GM19239 (cell line): Measurements from ENCODE around the gene USP6NL.

Source experiments
- DNase-seq: peaks from one replicate; pipeline ENCODE4 v3.0.0; 2011; ENCODE audit warnings: low spot score; ENCODE audit not compliant: insufficient read length
- FAIRE-seq: peaks from 2 replicates; lab custom pipeline; 2011; peaks lifted over from hg19 to GRCh38; lab: Jason Lieb, UNC

USP6NL gene

DNA sequence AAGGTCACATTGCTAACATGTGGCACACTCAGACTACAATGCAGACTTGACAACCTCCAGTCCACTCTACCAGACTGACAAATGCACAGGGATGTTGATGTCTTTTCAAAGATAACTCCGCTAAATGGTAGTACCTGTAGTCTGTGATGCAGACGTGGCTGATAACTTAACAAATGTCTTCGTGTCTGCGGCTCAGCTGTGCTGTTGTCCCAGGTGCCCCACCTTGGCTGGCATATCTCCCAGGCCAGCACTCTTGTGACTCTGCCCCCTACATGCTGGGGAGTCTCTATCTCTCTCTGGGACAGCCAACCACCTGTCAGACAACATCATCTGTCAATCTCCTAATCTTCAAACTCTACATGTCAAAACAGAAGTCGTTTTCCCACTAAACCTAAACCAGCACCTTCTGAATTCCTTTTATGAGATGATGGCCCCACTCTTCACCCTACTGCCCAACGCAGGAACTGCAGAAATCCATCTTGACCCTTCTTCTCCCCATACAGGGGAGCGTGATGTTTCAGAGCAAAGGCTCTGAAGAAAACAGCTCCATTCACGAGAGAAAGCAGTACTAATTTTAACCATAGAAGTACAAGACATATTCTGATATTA, 156.4 kb downstream of the USP6NL start:
- DNase-seq (no peak), FAIRE-seq (no peak)

GRCh38 chr10:11454160-11454559, 157.3 kb downstream of the USP6NL start:
- FAIRE-seq: no peak
- DNase-seq: no peak

DNA sequence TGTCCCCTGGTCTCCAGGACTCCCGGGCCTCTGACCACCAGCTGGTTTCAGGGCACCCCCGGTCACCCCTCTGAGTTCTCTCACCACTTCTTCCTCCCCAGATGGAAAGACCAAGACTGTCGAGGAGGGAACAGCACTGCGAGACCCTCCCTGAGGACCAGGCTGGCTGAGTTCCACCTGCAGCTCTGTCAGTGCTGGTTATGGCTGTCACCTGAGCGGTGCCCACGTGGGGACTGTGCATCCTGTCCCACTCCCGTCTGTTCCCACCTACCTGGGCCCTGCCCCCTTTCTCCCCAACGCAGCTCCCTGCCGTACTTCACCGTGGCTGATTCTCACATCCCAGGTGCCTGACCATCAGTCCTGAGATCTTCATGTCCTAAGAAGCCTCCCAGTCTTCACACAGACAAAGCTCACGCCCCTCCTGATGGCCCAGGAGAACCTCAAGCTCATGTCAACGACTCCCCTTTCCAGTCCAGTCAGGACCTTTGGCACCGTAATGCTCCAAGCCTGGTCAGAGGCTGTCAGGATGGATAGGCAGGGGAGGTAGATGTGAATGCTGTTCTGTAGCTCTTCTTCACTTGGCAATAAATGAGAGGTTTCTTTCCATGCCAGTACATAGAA, 159.7 kb downstream of the USP6NL start:
- FAIRE-seq (no peak), DNase-seq (no peak)

DNA sequence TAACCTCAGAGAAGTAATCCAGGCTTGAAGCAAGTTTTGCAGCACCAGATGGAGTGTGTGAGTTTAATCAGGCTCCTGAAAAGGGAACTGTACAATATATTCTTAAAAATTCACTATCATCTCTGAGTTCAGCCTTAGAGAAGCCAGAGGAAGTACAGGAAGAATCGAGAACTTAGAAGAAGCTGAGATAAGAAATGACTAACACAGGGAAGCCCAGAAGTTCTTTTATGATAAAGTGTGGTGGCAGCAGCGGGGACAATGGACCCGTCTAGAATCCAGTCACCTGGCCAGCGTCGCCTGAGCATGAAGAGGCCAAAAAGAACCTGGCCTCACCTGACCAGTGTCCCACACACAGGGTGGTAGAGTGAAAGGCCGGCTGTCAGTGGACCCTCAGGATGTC, 161.0 kb downstream of the USP6NL start:
- no peak for FAIRE-seq
- DNase-seq: no peak

- no peak for DNase-seq
- no peak for FAIRE-seq
These were observed 161.7 kb downstream of the USP6NL start for GRCh38 chr10:11449761-11450160.

GRCh38 chr10:11448545-11449244, 162.8 kb downstream of the USP6NL start:
- peak; percentile 98 for FAIRE-seq

GRCh38 chr10:11448190-11448544, 163.3 kb downstream of the USP6NL start:
- FAIRE-seq (no peak), DNase-seq (no peak)

More at GRCh38 chr10:11448545-11449244, 162.8 kb downstream of the USP6NL start:
- peak; percentile 57 for DNase-seq

- no peak for FAIRE-seq
- no peak for DNase-seq
These were observed 163.9 kb downstream of the USP6NL start for GRCh38 chr10:11447586-11447985.

GRCh38 chr10:11446864-11447263, 164.6 kb downstream of the USP6NL start:
- DNase-seq: no peak
- no peak for FAIRE-seq

GRCh38 chr10:11446133-11446532, 165.3 kb downstream of the USP6NL start:
- no peak for DNase-seq
- no peak for FAIRE-seq

GRCh38 chr10:11444531-11445228, 166.8 kb downstream of the USP6NL start:
- FAIRE-seq (no peak), DNase-seq (no peak)

GRCh38 chr10:11444155-11444530, 167.3 kb downstream of the USP6NL start:
- no peak for FAIRE-seq
- no peak for DNase-seq

- FAIRE-seq: no peak
- no peak for DNase-seq
These were observed 167.8 kb downstream of the USP6NL start for GRCh38 chr10:11443468-11444154.

- FAIRE-seq (no peak), DNase-seq (no peak)
These were observed 169.3 kb downstream of the USP6NL start for GRCh38 chr10:11442001-11442773.

DNA sequence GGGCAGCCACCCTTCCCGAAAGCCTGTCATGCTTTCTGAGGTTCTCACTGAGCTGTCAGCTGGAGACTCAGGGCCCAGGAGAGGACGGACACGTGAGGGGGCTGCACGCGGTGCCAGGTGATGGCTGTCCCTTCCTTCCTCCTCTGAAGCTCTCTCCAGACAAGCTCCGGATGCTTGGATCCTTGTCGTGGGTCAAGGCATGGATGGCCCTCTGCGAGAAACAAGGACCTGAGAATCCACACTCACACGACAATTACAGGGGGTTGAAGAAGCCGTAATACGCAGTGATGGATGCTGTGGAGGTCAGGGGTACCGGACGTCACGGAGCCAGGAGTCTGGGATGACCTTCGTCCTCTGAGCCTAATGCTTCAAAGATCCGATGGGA, 170.3 kb downstream of the USP6NL start:
- FAIRE-seq (no peak), DNase-seq (no peak)

- DNase-seq (no peak), FAIRE-seq (peak; percentile 42)
These were observed 170.9 kb downstream of the USP6NL start for GRCh38 chr10:11440250-11441150.

- FAIRE-seq (no peak), DNase-seq (no peak)
These were observed 171.9 kb downstream of the USP6NL start for GRCh38 chr10:11439523-11440053.

DNA sequence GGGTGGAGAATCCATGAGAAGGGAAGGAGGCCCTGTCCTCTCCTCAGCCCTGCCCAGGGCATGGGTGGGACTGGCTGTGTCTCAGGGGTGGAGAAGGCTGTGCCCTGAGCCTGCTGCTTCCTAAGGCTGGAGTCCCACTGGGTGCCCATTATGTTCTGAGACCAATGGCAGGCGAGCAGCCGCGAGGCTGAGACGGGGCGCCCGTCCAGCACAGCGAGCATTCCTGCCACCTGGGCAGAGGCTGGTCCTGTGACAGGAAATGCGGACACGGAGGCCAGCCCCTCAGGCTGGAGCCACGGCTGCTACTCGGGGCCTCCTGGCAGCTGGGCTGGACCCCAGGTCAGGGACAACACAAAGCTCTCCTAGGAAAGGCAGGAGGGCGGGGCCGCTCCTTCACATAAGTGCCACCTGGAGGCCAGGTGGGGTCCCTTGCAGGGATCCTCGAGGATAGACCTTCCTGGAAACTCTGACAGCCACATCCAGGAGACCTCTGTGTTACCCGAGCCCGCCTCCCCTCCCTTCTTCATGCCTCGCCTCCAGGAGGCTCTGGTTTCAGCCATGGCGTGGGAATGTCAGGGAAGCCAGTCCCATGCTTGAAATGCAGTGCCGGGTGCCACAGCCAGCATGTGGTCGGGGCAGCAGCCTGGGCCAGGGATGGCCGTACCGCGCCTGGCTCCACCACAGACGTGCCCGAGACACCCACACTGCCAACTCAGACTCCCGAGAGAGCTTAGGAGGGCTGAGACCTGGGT, 173.9 kb downstream of the USP6NL start:
- DNase-seq: no peak
- no peak for FAIRE-seq
